Measurements from ENCODE around the gene PSMG4. TPM values are rescaled to one million over a fixed set of nuclear protein-coding genes. Genes with fewer than 3 reads are reported as not detected.

The PSMG4 gene
- total and polyA plus RNA-seq, 9 of the 15 experiments (the other 6 are each of a cell fraction or from before 2014, with no cell fraction given), result 12.9 to 185 (median 52.0) TPM

DNA sequence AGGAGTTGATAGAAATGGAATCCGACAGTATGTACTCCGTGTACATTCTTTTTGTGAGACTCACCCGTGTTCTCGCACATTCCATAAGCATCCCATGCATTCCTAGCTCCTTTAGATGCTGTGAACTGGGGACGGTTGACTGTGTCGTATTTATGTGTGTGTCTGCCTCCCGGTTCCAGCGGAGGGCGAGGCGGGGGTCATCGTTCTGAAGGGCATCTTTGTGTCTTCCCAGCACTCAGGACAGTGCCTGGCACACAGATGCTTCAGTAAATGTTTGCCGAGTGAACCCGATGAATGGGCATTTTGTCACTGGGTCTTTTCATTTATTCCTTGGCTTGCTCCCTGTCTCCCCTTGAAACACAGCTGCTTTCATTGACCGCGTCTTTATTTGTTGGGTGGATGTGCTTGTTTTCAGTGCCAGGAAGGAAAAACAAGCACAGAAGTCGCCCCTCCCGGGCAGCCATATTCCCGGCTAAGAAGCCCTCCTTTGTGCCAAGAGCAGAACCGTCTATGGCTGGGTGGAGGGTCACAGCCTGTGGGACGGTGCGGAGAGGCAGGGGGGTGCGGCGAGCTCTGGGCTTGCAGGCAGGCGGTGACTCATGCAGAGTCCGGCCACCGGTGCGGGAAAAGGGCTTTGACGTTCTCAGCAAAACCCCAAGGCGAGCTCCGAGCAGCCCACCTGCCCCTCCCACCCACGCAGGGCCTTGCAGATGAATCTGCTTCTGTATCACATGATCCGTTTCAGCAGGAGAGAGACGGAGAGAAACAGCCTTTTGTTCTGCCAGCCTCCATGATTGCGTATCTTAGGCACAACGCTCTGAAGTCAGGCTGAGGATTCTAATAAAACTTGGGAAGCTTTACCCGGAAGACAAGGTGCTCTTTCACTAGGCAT lies 11.2 kb upstream of the PSMG4 start (continued):
- TF ChIP-seq, protein P1, sequence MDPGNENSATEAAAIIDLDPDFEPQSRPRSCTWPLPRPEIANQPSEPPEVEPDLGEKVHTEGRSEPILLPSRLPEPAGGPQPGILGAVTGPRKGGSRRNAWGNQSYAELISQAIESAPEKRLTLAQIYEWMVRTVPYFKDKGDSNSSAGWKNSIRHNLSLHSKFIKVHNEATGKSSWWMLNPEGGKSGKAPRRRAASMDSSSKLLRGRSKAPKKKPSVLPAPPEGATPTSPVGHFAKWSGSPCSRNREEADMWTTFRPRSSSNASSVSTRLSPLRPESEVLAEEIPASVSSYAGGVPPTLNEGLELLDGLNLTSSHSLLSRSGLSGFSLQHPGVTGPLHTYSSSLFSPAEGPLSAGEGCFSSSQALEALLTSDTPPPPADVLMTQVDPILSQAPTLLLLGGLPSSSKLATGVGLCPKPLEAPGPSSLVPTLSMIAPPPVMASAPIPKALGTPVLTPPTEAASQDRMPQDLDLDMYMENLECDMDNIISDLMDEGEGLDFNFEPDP (CRISPR knock-in tag; IDR thresholded peaks at IDR 0.05), result no peak
- TF ChIP-seq, protein P2, sequence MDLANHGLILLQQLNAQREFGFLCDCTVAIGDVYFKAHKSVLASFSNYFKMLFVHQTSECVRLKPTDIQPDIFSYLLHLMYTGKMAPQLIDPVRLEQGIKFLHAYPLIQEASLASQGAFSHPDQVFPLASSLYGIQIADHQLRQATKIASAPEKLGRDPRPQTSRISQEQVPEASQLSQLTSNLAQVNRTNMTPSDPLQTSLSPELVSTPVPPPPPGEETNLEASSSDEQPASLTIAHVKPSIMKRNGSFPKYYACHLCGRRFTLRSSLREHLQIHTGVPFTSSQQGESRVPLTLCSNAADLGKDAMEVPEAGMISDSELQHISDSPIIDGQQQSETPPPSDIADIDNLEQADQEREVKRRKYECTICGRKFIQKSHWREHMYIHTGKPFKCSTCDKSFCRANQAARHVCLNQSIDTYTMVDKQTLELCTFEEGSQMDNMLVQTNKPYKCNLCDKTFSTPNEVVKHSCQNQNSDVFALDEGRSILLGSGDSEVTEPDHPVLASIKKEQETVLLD (IDR thresholded peaks at IDR 0.05), result no peak
- no peak for TF ChIP-seq ZNF121 (CRISPR knock-in tag; conservative IDR thresholded peaks at IDR 0.05)
- TF ChIP-seq, protein P3, sequence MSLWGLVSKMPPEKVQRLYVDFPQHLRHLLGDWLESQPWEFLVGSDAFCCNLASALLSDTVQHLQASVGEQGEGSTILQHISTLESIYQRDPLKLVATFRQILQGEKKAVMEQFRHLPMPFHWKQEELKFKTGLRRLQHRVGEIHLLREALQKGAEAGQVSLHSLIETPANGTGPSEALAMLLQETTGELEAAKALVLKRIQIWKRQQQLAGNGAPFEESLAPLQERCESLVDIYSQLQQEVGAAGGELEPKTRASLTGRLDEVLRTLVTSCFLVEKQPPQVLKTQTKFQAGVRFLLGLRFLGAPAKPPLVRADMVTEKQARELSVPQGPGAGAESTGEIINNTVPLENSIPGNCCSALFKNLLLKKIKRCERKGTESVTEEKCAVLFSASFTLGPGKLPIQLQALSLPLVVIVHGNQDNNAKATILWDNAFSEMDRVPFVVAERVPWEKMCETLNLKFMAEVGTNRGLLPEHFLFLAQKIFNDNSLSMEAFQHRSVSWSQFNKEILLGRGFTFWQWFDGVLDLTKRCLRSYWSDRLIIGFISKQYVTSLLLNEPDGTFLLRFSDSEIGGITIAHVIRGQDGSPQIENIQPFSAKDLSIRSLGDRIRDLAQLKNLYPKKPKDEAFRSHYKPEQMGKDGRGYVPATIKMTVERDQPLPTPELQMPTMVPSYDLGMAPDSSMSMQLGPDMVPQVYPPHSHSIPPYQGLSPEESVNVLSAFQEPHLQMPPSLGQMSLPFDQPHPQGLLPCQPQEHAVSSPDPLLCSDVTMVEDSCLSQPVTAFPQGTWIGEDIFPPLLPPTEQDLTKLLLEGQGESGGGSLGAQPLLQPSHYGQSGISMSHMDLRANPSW (CRISPR knock-in tag; IDR thresholded peaks at IDR 0.05), result 0 out of 2 replicates have a peak, but pooled peaks have one; percentile 55
- no peak for TF ChIP-seq ZNF232 (CRISPR knock-in tag; IDR thresholded peaks at IDR 0.05)
- no peak for TF ChIP-seq SRSF7 (optimal IDR thresholded peaks at IDR 0.05; ENCODE audit: low read depth, low read length)
- TF ChIP-seq CCNT2 (IDR thresholded peaks at IDR 0.05; ENCODE audit: borderline replicate concordance, extremely low read depth, insufficient read length, low read depth, low read length), result peak; percentile 26
- TF ChIP-seq, protein P4, sequence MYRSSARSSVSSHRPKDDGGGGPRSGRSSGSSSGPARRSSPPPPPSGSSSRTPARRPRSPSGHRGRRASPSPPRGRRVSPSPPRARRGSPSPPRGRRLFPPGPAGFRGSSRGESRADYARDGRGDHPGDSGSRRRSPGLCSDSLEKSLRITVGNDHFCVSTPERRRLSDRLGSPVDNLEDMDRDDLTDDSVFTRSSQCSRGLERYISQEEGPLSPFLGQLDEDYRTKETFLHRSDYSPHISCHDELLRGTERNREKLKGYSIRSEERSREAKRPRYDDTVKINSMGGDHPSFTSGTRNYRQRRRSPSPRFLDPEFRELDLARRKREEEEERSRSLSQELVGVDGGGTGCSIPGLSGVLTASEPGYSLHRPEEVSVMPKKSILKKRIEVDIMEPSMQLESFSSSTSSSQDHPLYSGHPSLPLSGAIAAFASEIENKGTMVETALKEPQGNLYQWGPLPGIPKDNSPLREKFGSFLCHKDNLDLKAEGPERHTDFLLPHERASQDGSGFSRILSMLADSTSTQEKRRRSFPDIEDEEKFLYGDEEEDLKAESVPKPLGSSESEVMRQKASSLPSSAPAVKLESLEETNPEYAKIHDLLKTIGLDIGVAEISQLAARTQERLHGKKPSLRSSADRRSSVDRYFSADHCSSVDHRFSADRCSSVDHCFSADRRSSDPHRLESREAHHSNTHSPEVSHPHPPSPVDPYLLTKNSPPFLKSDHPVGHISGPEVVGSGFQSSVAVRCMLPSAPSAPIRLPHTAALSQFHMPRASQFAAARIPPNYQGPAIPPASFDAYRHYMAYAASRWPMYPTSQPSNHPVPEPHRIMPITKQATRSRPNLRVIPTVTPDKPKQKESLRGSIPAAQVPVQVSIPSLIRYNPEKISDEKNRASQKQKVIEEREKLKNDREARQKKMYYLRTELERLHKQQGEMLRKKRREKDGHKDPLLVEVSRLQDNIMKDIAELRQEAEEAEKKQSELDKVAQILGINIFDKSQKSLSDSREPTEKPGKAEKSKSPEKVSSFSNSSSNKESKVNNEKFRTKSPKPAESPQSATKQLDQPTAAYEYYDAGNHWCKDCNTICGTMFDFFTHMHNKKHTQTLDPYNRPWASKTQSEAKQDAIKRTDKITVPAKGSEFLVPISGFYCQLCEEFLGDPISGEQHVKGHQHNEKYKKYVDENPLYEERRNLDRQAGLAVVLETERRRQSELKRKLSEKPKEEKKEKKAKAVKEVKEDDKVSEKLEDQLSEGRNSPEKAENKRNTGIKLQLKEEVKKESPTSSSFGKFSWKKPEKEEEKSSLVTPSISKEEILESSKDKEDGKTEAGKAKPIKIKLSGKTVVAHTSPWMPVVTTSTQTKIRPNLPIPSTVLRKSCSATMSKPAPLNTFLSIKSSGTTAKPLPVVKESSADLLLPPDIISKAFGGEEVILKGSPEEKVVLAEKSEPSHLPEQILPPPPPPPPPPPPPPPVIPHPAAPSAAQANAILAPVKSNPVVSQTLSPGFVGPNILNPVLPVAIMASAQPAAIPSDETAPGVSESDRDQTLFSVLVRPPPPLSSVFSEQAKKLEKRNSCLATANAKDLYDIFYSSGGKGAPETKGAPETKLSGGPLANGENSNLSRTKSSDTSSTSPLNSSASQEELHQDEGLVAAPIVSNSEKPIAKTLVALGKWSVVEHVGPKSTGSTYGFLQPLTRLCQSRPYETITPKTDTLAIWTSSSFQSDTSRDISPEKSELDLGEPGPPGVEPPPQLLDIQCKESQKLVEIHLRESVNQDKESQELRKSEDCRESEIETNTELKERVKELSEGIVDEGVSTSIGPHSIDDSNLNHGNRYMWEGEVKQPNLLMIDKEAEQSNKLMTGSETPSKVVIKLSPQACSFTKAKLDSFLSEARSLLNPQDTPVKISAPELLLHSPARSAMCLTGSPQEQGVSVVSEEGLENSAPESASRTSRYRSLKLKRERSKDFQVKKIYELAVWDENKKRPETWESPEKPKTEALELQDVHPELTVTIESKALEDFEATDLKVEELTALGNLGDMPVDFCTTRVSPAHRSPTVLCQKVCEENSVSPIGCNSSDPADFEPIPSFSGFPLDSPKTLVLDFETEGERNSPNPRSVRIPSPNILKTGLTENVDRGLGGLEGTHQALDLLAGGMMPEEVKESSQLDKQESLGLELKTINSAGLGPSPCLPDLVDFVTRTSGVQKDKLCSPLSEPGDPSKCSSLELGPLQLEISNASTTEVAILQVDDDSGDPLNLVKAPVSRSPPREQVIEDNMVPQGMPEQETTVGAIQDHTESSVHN (IDR thresholded peaks at IDR 0.05; ENCODE audit: borderline replicate concordance in 1 of 2, low read depth in 1 of 2), result no peak
- no peak for TF ChIP-seq SUPT5H (IDR thresholded peaks at IDR 0.05)
- TF ChIP-seq, protein P5, sequence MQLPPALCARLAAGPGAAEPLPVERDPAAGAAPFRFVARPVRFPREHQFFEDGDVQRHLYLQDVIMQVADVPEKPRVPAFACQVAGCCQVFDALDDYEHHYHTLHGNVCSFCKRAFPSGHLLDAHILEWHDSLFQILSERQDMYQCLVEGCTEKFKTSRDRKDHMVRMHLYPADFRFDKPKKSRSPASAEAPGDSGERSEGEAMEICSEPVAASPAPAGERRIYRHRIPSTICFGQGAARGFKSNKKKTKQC (CRISPR knock-in tag; IDR thresholded peaks at IDR 0.05), result 0 out of 2 replicates have a peak, but pooled peaks have one; percentile 51
- TF ChIP-seq SAFB (IDR thresholded peaks at IDR 0.05; ENCODE audit: borderline replicate concordance, low read depth, low read length), result no peak
